A549 (cell line): ENCODE data around the gene TGFBR1.

ENCODE experiments used
- BHLHE40 ChIP-seq: IDR thresholded peaks from 2 replicates; pipeline ENCODE4 v1.6.1; 2012; ENCODE audit warnings: low read depth, low read length, inconsistent platforms
- CTCF ChIP-seq: fragments of >200 bp; sonication (Bioruptor Twin); formaldehyde crosslinking; IDR thresholded peaks from 3 replicates; pipeline ENCODE4 v1.5.1; 2016
- E2F6 ChIP-seq: IDR thresholded peaks from 2 replicates; pipeline ENCODE4 v1.6.1; 2012; ENCODE audit warnings: low read depth, borderline replicate concordance
- RAD21 ChIP-seq, 2 experiments: fragments of >200 bp in 1 of 2; sonication (Bioruptor Twin) in 1 of 2; formaldehyde crosslinking in 1 of 2; IDR thresholded peaks in 1 of 2; conservative IDR thresholded peaks in 1 of 2; 2 replicates in 1 of 2; 3 replicates in 1 of 2; pipeline ENCODE4 v1.6.1; 2012 to 2018; ENCODE audit warnings: inconsistent platforms in 1 of 2

GRCh38 chr9:99166149-99166548 lies 61.2 kb downstream of the TGFBR1 start:
- TF ChIP-seq BHLHE40 = no peak
- no peak for TF ChIP-seq E2F6
- TF ChIP-seq RAD21 (conservative IDR thresholded peaks at IDR 0.05 in 1 of 2, IDR thresholded peaks at IDR 0.05 in 1 of 2) = no peak
- no peak for TF ChIP-seq CTCF
